GM12891 (cell line): ENCODE data around the gene NRN1L.

Source experiments
- POLR2A ChIP-seq: IDR thresholded peaks from 2 replicates; pipeline ENCODE4 v1.6.1; 2011; ENCODE audit warnings: low read depth, low read length, control low read depth
- SPI1 ChIP-seq: IDR thresholded peaks from 2 replicates; pipeline ENCODE4 v1.6.1; 2011; ENCODE audit warnings: low read depth, low read length, control low read depth
- TAF1 ChIP-seq: IDR thresholded peaks from 2 replicates; pipeline ENCODE4 v1.6.1; 2011; ENCODE audit warnings: low read depth, low read length, control low read depth

- TF ChIP-seq POLR2A = no peak
- TF ChIP-seq SPI1 = no peak
- no peak; the same call in 1 of the 2 replicates for TF ChIP-seq TAF1
Measured at GRCh38 chr16:67842509-67843342, 42.0 kb upstream of the NRN1L start.
